Neutrophil (primary cell): ENCODE results near the gene SESN1.
A peak's percentile ranks its signal among the peaks of the same experiment; 100 is the strongest.

ENCODE experiments used
- H3K27ac ChIP-seq: fragments of 200-600 bp; sonication (generic); 2 replicates; pipeline ENCODE4 v1.5.1; 2016; ENCODE audit warnings: mild to moderate bottlenecking, moderate library complexity
- H3K27me3 ChIP-seq: fragments of 200-600 bp; sonication (generic); 2 replicates; pipeline ENCODE4 v1.6.0; 2016; ENCODE audit warnings: mild to moderate bottlenecking
- H3K36me3 ChIP-seq: fragments of 200-600 bp; sonication (generic); 2 replicates; pipeline ENCODE4 v1.5.1; 2017
- H3K4me1 ChIP-seq, 2 experiments: fragments of 200-600 bp in 1 of 2; sonication (generic) in 1 of 2; 1 replicate in 1 of 2; 2 replicates in 1 of 2; pipeline versions ENCODE4 v1.5.1 to v1.6.1; 2013 to 2016; ENCODE audit warnings: low read depth in 1 of 2, low read length in 1 of 2, mild to moderate bottlenecking in 1 of 2, moderate library complexity in 1 of 2; ENCODE audit not compliant: control insufficient read depth in 1 of 2, insufficient read depth in 1 of 2
- H3K4me3 ChIP-seq, 2 experiments: fragments of 200-600 bp in 1 of 2; sonication (generic) in 1 of 2; 1 replicate in 1 of 2; 2 replicates in 1 of 2; pipeline ENCODE4 v1.5.1; 2013 to 2016; ENCODE audit warnings: low read depth in 1 of 2, low read length in 1 of 2, mild to moderate bottlenecking in 1 of 2, moderate library complexity in 1 of 2
- H3K9me3 ChIP-seq: fragments of 200-600 bp; sonication (generic); 2 replicates; pipeline ENCODE4 v1.5.1; 2016
- CTCF ChIP-seq: fragments of 200-600 bp; sonication (generic); IDR thresholded peaks from 2 replicates; pipeline ENCODE4 v1.5.1; 2016; ENCODE audit warnings: antibody characterized with exemption

SESN1 gene

GRCh38 chr6:109009236-109009961, 85.2 kb downstream of the SESN1 start:
- Histone ChIP-seq H3K36me3 (no peaks in the 10 kb centered on the region), H3K27ac (peak overlapping the region; percentile 89), H3K4me3 (peak overlapping the region; percentile 65 to 95), H3K9me3 (no peaks in the 10 kb centered on the region), H3K27me3 (no peaks in the 10 kb centered on the region), H3K4me1 (peaks cover 33 to 38% of the 10 kb centered on the region in 2 experiments)
- TF ChIP-seq CTCF, result peak; percentile 71

GRCh38 chr6:109008537-109009235, 86.0 kb downstream of the SESN1 start:
- Histone ChIP-seq H3K4me3 (peak overlapping the region; percentile 65 to 95), H3K9me3 (no peaks in the 10 kb centered on the region), H3K4me1 (peaks cover 29 to 31% of the 10 kb centered on the region in 2 experiments), H3K27me3 (no peaks in the 10 kb centered on the region), H3K27ac (peak overlapping the region; percentile 89), H3K36me3 (no peaks in the 10 kb centered on the region)
- no peak for TF ChIP-seq CTCF

GRCh38 chr6:109008054-109008453, 86.6 kb downstream of the SESN1 start:
- Histone ChIP-seq H3K4me1 (peaks cover 23 to 25% of the 10 kb centered on the region in 2 experiments), H3K4me3 (peak overlapping the region in 1 of 2 experiments; percentile 95), H3K27ac (peak overlapping the region; percentile 89), H3K9me3 (no peaks in the 10 kb centered on the region), H3K27me3 (no peaks in the 10 kb centered on the region), H3K36me3 (no peaks in the 10 kb centered on the region)
- no peak for TF ChIP-seq CTCF

GRCh38 chr6:109007521-109007920, 87.1 kb downstream of the SESN1 start:
- no peak overlapping the region for H3K27ac ChIP-seq
- H3K4me1 ChIP-seq, result peaks cover 23 to 25% of the 10 kb centered on the region in 2 experiments
- no peaks in the 10 kb centered on the region for H3K27me3 ChIP-seq
- no peaks in the 10 kb centered on the region for H3K36me3 ChIP-seq
- H3K4me3 ChIP-seq, result peak overlapping the region in 1 of 2 experiments; percentile 13
- no peaks in the 10 kb centered on the region for H3K9me3 ChIP-seq
- no peak for TF ChIP-seq CTCF

- Histone ChIP-seq H3K9me3 (no peaks in the 10 kb centered on the region), H3K4me3 (no peak overlapping the region), H3K27ac (no peak overlapping the region), H3K27me3 (no peaks in the 10 kb centered on the region), H3K4me1 (peaks cover 23 to 25% of the 10 kb centered on the region in 2 experiments), H3K36me3 (no peaks in the 10 kb centered on the region)
- TF ChIP-seq CTCF, result no peak
Measured at GRCh38 chr6:109006818-109007217, 87.8 kb downstream of the SESN1 start.
